Activated CD4-positive, CD25-positive, alpha-beta regulatory T cell (primary cell): Measurements from ENCODE around the gene KIF24.
"Not testable (repeated sequence)": the region's sequence is repeated elsewhere in the genome, so short reads cannot be mapped to it uniquely, and the experiment has no call there.

Source experiments
- DNase-seq, 4 experiments: peaks; one replicate each; lab custom pipeline; 2025; lab: John Stamatoyannopoulos, UW

The KIF24 gene, protein sequence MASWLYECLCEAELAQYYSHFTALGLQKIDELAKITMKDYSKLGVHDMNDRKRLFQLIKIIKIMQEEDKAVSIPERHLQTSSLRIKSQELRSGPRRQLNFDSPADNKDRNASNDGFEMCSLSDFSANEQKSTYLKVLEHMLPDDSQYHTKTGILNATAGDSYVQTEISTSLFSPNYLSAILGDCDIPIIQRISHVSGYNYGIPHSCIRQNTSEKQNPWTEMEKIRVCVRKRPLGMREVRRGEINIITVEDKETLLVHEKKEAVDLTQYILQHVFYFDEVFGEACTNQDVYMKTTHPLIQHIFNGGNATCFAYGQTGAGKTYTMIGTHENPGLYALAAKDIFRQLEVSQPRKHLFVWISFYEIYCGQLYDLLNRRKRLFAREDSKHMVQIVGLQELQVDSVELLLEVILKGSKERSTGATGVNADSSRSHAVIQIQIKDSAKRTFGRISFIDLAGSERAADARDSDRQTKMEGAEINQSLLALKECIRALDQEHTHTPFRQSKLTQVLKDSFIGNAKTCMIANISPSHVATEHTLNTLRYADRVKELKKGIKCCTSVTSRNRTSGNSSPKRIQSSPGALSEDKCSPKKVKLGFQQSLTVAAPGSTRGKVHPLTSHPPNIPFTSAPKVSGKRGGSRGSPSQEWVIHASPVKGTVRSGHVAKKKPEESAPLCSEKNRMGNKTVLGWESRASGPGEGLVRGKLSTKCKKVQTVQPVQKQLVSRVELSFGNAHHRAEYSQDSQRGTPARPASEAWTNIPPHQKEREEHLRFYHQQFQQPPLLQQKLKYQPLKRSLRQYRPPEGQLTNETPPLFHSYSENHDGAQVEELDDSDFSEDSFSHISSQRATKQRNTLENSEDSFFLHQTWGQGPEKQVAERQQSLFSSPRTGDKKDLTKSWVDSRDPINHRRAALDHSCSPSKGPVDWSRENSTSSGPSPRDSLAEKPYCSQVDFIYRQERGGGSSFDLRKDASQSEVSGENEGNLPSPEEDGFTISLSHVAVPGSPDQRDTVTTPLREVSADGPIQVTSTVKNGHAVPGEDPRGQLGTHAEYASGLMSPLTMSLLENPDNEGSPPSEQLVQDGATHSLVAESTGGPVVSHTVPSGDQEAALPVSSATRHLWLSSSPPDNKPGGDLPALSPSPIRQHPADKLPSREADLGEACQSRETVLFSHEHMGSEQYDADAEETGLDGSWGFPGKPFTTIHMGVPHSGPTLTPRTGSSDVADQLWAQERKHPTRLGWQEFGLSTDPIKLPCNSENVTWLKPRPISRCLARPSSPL (N-terminal part only)

DNA sequence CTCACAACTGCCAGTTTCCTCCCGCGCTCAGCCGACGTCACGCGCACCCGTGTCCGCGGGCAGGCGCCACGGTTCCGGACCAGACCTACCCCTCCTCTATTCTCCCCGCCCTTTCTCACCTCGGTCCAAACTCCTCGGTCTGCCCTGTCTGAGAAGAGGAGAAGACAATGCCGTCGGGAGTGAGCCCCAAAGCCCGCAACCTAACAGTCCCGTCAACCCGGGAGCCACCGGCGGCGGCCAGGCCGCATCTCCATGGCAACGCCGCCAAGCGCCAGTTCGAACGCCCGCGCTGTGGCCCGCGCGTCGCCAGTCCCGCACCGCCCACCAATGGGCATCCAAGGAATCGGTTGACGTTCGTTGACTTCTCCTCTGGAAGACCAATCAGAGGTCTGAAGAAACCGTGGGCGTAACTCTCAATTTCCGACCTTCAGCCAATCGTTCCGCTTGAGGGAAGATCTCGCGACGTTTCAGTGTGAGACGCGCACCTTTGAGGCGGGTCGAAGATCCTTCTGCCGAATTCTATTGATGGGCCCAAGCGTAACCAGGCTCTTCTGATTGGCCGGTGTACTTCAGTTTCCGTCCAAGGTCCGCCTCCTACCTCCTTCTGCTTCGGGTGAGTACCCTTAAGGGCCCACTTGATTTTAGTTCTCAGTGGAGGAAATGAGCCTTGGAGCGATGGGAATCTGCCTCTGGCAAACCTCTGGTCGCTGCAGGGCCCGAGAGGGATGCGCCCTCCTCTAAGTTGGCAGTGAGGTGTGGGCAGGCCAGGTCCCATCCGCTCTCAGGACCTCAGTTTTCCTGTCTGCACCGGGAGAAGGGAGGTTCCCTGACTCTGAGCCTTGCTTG lies at the start of gene KIF24, which contains the start of gene NUDT2:
Gene KIF24 (minus strand): TSS at position 282 of the 846 bp plus-strand sequence. CDS start 17,922 bp downstream, outside the sequence.
Gene NUDT2 (plus strand): TSS at position 583 of the 846 bp plus-strand sequence. CDS start 9,471 bp downstream, outside the sequence.
- peak; percentile 82 to 91 (median 89) for DNase-seq

DNA sequence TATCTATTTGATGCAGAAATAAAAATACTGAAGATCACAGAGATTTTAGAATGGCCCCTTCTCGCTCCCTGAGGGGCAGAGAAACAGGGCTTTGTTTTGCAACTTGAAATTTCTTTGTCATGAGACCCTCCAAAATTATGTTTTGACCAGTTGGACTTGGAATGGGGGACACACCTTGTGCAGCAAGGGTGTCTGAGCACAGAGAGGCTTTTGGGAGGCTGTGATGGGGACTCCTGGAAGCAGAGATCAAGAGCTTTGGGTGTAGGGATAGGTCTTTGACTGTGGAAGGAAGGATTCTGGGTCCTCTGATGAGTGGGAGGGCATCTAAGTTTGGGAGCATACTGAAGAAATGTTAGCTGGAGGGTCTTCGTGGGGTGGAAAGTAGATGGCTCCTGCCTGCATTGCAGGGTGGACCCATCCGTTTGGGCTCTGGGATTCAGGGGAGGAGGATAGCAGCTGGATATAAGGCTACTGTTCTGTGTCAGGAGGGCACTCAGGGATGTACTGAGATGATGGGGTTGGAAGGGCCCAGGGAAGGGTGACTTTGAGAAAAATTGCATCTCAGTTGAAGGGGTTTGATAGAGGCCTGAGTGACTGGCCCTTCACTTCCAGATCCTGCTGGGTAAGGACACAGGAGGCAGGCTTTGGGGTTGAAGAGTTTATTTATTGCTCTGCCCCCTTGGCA lies 49.5 kb upstream of the KIF24 start:
- DNase-seq: no peak

DNA sequence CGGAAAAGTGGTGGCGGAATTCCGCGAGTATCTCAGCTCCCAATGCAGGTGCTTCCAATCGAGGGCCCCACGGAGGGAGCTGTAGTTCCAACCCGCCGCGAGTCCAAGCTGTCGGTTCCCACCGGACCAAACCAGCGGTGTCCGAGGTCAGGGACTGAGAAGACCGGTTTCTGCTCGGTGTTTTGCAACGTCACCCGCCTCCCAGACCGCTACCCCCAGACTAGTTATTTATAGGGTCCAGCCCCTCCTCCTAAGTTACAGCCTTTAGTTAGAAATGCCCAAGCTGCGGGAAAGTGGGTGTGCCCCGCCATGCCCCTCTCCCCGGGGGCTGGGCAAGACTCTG lies 48.3 kb upstream of the KIF24 start:
- DNase-seq: no peak

DNA sequence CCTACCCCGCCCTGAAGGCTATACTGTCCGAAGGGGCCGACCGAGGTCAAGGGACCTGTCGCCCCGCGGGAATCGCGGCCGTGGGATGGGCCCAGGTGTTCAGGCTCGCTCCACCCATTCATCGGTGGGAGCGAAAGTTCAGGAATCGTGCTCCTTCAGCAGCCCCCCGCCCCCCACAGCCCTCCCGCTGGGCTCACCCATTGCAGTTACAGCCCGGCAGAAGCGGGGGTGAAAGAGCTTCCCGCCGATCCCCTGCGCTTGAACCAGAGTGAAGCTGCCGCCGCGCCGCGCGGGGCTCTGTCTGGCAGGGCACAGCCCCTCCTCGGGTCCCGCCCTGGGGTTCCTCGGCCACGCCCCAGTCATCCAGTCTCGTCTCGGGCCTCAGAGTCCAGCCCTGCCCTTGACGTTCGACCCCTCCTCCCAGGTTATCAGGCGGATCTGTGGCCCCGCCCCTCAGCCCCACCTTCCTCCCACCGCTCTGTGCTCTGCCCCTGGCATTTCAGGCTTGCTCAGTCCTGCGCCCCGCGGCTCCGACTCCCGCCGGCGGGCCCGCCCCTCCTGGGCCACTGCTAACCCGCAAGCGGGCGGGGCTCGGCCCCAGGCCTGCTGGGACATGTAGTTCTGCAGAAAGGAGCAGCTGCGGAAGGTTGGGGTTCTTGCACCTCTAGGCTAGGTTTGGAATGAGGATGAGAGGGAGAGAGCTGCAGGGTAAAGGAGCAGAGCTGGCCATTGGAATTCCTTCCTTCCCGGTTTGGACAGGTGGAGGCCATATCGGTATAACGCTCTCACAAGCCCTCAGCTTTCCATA lies 47.7 kb upstream of the KIF24 start, which contains the start of gene MYORG:
Gene MYORG (minus strand): TSS at position 303 of the 808 bp plus-strand sequence. CDS start 3,955 bp downstream, outside the sequence.
- DNase-seq: peak; percentile 88 to 96 (median 94)

DNA sequence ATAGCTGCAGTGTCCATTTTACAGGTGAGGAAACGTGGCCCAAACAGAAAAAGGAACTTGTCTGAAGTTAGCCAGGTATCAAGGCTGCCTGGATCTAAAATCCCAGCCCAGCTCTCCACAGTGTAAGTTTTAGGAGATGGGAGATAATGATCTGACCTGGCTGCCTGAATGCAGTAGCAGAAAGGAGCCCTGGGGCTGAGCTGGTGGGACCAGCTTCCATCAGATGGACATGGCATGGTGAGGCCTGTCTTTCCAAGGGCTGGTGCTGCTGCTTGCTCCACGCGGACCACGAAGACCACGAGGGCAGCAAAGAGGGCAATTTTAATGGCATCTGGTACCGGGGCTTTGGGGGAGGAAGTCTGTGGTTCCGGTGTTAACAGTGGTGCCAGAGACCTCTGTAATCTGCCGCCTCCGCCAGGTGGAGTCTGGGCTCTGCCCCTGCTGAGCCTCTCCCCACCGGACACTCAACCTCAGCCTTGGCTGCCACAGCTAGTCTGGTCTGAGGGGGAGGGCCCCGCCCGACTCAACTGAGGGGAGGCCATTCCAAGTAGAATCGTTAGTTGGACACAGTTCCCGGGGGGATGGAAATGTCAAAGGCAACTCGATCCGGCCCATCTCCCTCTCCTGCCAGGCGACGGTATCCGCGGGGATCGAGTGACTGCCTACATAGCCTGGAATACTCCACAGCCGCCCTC lies 47.0 kb upstream of the KIF24 start:
- DNase-seq: peak in 3 of 4 experiments; percentile 12 to 24 (median 20)

DNA sequence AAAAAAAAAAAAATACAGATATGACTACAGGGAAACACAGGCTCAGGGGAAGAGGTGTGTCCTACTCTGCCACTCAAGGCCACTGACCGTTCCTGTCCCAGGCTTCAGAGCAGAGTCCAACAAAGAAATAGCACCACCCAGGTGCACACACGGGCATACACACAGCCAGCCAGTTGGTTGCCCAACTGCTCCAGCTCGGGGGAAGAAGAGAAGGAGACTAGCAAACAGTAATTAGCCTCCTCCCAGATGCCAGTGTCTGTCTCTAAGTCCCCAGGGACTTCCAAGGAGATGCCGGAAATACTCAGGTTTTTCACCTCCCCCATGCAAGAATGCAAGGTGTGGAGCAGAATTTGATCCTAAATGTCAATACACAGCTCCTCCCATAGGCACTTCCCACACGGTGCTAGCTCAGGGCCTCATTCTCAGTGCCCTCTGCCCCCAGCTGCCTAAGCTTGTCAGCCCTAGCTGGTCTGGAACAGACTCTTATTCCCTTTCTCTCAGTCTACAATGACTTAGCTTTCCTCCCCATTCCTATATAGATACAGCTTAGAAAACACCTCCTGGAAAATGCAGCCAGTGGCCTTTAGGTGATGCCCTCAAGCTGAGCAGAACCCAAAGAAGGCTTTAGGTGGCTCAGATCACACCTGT lies 46.0 kb upstream of the KIF24 start:
- no peak for DNase-seq

DNA sequence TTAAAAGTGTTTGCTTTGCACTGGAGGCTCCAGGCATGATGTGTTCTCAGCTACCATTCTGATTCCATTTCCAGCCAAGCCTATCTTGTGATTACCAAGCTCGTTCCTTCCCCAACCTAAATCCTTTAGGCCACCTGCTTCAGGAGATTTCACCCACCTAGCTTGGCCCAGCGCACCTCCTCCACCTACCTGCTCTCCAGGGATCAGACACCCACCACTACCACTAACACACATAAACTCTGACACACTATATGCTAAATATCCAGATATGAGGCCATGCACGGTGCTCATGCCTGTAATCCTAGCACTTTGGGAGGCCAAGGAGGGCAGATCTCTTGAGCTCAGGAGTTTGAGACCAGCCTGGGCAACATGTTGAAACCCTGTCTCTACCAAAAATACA lies 45.3 kb upstream of the KIF24 start:
- DNase-seq: no peak

DNA sequence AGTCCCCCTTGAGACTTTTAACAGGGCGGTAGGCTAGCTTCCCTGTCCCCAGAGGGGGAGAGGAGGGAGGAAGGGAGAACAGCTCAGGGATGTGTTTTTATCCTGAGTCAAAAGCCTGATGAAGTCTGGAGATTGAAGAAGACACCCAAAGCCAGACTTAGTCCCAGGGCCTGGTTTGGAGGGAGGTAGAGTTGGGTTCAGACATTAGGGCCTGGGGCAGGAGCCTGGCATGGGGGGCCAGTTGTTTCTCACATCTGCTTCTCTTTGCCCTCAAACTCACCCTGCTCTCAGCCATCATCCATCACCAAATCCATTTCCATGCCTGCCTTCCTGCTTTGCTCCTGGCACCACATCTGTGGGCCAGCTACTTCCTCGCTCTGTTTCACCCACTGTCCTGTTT lies 44.7 kb upstream of the KIF24 start:
- no peak for DNase-seq

DNA sequence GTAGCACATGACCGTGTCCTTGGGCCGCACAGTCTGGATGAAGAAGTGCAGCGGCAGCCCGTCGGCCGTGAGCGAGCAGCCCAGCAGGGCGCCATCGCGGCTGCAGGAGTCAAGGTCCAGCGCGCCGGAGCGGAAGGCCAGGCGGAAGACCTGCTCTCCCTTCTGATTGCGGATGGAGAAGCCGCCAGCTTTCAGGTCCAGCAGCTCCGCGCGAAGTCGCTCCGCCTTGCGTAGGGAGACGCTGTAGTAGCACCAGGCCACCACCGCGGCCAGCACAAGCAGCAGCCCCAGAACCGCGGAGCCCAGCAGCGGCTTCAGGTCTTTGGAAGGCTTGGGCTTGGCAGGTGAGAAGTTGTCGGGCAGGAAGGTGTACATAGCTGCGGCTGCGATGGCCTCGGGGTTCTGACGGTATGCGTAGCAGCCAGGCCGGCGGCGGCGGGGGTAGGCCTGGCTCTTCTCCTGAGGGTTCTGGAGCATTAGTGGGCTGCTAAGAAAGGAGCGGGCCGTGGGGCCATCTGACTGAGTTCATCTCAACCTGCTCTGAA lies 43.5 kb upstream of the KIF24 start:
- DNase-seq: no peak

DNA sequence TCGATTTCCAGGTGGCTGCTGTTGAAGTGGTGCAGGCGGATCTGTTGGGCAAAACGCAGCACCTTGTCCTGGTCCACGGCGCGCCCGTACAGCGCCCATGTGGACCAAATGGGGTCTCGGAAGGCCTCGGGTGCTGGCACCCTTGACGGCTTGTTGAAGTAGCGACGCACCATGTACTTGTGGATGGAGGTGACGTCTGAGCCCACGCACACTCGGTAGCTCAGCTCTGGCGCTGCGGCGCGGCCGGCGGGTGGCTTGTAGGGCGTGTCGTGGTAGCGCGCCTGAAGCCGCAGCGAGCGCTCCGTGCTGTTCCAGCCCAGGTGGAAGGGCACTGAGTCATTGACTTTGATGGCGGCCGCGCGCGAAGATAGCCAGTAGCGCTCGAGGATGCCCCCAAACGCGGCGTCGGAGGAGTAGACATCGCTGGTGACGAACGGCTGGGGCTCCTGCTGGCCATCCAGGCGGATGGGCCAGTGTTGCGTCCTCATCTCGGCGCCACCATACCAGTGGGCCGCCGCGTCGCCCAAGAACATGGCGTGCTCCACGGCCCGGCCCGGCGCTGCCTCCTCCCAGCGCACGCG lies 42.9 kb upstream of the KIF24 start:
- no peak for DNase-seq

DNA sequence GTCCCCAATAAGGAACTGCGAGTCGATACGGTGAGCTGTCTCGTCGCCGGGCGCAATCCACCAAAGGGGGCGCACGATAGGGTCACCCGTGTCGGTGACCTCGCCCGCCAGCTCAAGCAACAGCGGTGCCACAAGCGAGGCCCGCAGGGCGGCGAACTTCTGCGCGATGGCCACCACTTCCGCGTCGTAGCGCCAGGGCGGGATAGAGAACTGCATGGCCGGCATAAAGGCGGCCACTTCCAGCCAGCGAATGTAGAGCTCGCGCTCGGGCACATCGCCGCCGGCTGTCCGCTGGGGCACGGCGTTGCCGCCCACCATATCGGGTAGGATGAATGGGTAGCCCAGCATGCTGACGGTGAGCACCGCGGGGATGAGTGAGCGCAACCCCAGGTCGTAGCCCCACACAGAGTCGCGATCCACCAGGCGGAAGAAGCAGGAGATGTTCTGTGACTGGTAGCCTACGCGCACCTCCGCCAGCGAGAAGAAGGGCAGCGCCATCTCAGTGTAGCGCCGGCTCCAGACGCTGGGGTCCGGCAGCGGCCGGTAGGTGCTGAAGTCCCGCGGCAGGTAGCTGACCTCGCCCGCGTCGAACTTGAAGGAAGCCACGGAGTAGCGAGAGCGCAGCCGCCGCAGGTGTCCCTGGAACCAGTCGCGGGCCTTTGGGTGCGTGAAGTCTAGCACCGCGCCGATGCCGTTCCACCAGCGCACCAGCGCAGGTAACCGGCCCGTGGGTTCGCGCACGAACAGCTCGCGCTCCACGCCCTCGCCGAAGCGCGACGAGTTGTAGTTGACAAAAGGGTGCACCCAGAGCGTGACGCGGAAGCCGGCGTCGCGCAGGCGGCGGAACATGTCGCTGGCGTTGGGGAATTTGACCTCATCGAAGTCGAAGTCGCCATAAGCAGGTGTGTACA lies 42.2 kb upstream of the KIF24 start:
- DNase-seq: no peak

DNA sequence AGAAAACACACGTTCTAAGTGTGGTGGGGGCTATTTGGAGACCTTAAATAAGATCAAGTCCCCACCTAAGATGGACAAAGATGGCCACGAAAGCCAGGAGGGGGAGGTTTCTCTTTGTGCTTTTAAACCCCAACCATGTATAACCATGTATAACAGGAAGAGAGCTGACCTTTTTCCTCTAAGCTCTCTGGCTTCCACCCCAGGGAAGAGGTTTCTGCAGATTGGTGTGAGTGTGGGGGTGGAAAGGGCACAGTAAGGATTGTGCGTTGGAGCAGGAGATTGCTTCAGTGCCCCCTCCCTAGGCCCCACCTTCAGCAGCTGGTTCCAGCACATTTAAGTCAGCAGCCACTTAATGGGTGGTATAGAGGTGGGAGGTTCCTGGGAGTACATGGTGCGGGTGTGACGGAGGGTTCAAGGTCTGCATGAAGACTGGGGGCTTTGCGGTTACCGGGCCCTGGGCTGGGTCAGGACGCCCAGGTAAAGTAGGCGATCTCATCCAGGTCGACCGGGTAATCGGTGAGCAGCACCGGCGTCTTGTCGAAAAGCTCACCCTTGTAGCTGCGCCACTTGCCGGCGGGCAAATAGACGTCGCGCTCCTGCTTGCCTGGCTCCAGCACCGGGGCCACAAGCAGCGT lies 41.4 kb upstream of the KIF24 start:
- no peak for DNase-seq

DNA sequence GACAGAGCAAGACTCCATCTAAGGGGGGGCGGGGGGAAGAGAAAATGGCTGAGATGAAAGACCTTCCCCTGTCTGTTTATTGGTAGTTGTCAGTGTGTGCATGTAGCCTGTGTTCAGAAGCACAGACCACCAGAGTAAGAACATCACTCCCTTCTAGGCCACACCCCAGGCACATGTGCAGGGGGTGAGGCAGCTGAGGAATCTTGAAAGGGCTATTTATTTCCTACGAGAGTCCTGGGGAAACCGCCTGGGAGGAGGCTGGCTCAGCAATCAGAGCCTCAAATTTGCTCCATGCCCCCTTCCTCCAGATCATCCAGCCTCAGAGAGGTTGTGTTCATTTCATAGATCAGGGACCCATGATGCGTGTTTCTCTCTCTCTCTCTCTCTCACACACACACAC lies 40.6 kb upstream of the KIF24 start:
- no peak for DNase-seq

DNA sequence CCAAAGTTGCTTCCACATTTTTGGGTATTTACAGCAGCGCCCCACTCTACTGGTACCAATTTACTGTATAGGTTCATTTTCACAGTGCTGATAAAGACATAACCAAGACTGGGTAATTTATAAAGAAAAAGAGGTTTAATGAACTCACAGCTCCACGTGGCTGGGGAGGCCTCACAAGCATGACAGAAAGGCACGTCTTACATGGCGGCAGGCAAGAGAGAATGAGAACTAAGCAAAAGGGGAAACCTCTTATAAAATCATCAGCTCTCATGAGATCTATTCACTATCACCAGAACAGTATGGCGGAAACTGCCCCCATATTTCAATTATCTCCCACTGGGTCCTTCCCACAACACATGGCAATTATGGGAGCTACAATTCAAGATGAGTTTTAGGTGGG lies 39.7 kb upstream of the KIF24 start:
- DNase-seq: not testable (repeated sequence)

DNA sequence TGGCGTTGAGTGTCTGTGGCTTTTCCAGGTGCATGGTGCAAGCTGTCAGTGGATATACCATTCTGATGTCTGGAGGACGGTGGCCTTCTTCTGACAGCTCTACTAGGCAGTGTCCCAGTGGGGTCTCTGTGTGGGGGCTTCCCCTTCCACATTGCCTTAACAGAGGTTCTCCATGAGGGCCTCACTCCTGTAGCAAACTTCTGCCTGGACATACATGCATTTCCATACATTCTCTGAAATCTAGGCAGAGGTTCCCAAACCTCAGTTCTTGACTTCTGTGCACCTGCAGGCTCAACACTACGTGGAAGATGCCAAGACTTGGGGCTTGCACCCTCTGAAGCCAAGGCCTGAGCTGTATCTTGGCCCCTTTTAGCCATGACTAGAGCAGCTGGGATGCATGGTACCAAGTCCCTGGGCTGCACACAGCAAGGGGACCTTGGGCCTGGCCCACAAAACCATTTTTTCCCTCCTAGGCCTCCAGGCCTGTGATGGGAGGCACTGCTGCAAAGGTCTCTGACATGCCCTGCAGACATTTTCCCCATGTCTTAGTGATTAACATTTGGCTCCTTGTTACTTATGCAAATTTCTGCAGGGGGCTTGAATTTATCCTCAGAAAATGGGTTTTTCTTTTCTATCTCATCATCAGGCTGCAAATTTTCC lies 38.8 kb upstream of the KIF24 start:
- not testable (repeated sequence) for DNase-seq

DNA sequence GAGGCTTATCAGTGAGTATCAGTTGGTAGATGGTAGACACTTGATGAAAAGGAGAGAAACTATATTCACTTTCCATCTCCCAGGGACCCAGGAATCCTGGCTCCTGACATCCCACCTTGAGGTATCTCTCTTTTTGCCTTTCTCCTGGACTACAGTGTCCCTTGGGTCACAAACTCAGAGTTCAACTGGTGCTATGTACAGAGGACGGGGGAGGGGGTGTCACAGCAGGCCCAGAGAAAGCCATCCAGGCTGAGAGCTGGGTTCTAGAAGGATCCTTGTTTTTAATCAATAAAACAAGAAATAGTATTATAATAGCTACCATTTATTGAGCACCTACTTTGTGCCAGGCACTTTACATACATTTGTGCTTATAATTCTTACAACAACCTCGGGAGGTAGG lies 37.3 kb upstream of the KIF24 start:
- DNase-seq: no peak
